NCI-H69 (cell line): ENCODE results near the gene CSNK1A1L.
"Not testable (repeated sequence)": the region's sequence is repeated elsewhere in the genome, so short reads cannot be mapped to it uniquely, and the experiment has no call there.

Experiments
- DNase-seq: peaks from one replicate; lab custom pipeline; 2025; lab: John Stamatoyannopoulos, UW

Gene CSNK1A1L

GRCh38 chr13:37058910-37059847 is 46.3 kb downstream of the CSNK1A1L start, which contains the start of gene SUPT20H:
Gene SUPT20H, minus strand, starts transcription at chr13:37059688. Its CDS starts 8,198 bp downstream, at chr13:37051490.
- peak; percentile 92 for DNase-seq

DNA sequence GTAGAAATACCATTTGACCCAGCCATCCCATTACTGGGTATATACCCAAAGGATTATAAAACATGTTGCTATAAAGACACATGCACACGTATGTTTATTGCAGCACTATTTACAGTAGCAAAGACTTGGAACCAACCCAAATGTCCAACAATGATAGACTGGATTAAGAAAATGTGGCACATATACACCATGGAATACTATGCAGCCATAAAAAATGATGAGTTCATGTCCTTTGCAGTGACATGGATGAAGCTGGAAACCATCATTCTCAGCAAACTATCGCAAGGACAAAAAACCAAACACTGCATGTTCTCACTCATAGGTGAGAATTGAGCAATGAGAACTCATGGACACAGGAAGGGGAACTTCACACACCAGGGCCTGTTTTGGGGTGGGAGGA is 49.2 kb downstream of the CSNK1A1L start:
- not testable (repeated sequence) for DNase-seq
